Kasumi-1 (cell line): ENCODE measurements around the gene LAD1.

Experiments used
- DNase-seq, 2 experiments: peaks; one replicate each; lab custom pipeline; 2025; lab: John Stamatoyannopoulos, UW

The LAD1 gene

GRCh38 chr1:201347498-201348210 lies 51.5 kb downstream of the LAD1 start:
- DNase-seq, result no peak

GRCh38 chr1:201346987-201347386 lies 52.1 kb downstream of the LAD1 start:
- no peak for DNase-seq

- peak in 1 of 2 experiments; percentile 29 for DNase-seq
Measured at GRCh38 chr1:201346337-201346939, 52.7 kb downstream of the LAD1 start.

GRCh38 chr1:201345081-201345355 lies 54.1 kb downstream of the LAD1 start:
- DNase-seq, result no peak

- DNase-seq, result no peak
Measured at GRCh38 chr1:201344206-201345080, 54.7 kb downstream of the LAD1 start.

- no peak for DNase-seq
Measured at GRCh38 chr1:201341377-201341776, 57.7 kb downstream of the LAD1 start.

- DNase-seq, result no peak
Measured at GRCh38 chr1:201336711-201337450, 62.2 kb downstream of the LAD1 start.

GRCh38 chr1:201335901-201336300 lies 63.2 kb downstream of the LAD1 start:
- no peak for DNase-seq

- DNase-seq, result no peak
Measured at GRCh38 chr1:201335174-201335870, 63.8 kb downstream of the LAD1 start.

GRCh38 chr1:201334325-201335173 lies 64.6 kb downstream of the LAD1 start:
- no peak for DNase-seq

- no peak for DNase-seq
Measured at GRCh38 chr1:201332616-201333335, 66.3 kb downstream of the LAD1 start.

- no peak for DNase-seq
Measured at GRCh38 chr1:201332021-201332420, 67.1 kb downstream of the LAD1 start.

- DNase-seq, result no peak
Measured at GRCh38 chr1:201331166-201331565, 68.0 kb downstream of the LAD1 start.
